Mesothelial cell of epicardium (in vitro differentiated cells): ENCODE data around the gene OXER1. TPM values are rescaled to one million over a fixed set of nuclear protein-coding genes. Genes with fewer than 3 reads are reported as not detected.

Experiments
- DNase-seq, 2 experiments: peaks; one replicate each; pipeline ENCODE4 v3.0.0; 2021; ENCODE audit warnings: low spot score in 2 of 2; ENCODE audit not compliant: unreplicated experiment in 2 of 2
- H3K27ac Mint-ChIP-seq: 2 replicates; pipeline ENCODE4 v1.8.0; 2021; ENCODE audit warnings: mixed read lengths
- H3K27me3 Mint-ChIP-seq: 2 replicates; pipeline ENCODE4 v1.8.0; 2021; ENCODE audit warnings: low read depth, mixed read lengths
- H3K36me3 Mint-ChIP-seq: 2 replicates; pipeline ENCODE4 v1.8.0; 2021; ENCODE audit warnings: mixed read lengths
- H3K4me1 Mint-ChIP-seq: 2 replicates; pipeline ENCODE4 v1.8.0; 2021; ENCODE audit warnings: mixed read lengths
- H3K4me3 Mint-ChIP-seq: 2 replicates; pipeline ENCODE4 v1.8.0; 2021; ENCODE audit warnings: mild to moderate bottlenecking, moderate library complexity, mixed read lengths
- H3K9me3 Mint-ChIP-seq: 2 replicates; pipeline ENCODE4 v1.8.0; 2021; ENCODE audit warnings: mixed read lengths
- CTCF ChIP-seq: fragments of 200-600 bp; sonication (generic); IDR thresholded peaks from one replicate; pipeline ENCODE4 v1.5.0; 2021; ENCODE audit warnings: antibody characterized with exemption; ENCODE audit not compliant: unreplicated experiment
- total RNA-seq: library from RNA; stranded (reverse); gene quantifications from 3 replicates; pipeline ENCODE4 v1.2.1, GENCODE V29; 2021

Gene OXER1
- total RNA-seq, 1 donor from 2014 or later, result 7.5 TPM

DNA sequence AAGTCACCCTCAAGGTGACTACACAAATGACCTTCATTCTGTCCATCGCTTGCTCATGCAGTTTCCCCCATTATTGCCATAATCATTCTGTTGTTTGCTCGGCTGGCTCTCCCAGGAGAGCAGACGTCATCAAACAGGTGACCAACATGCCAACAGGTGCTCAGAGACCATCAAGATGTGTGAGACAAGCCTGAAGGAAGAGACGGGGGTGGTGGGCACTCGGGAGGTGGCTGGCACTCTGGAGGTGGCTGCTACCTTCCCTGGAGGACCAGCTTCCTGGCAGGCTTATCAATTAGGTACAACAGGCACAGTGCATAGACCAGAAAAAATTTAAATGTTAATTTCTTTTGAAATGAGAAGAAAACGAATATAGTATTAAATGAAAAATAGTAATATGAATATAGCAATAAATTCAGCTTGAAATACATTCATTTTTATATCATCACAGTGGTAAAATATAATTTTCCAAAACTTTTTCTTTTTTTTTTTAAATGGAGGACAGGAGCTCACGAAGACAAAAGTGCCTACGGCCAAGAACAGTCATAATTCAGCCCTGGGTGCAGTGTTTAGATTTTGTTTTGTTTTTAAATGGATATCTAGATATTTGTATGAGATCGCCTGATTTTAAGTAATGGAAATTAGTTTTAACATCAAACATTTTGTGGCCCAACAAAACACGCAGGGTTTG, 45.3 kb upstream of the OXER1 start:
- Mint-ChIP-seq H3K36me3 (peaks cover 2% of the 10 kb centered on the region), H3K4me1 (peaks cover 26% of the 10 kb centered on the region), H3K4me3 (peak overlapping the region; percentile 67), H3K9me3 (peaks cover 9% of the 10 kb centered on the region), H3K27ac (peak overlapping the region; percentile 96), H3K27me3 (no peaks in the 10 kb centered on the region)
- DNase-seq, result peak in 1 of 2 experiments; percentile 35
- TF ChIP-seq CTCF, result peak; percentile 2

DNA sequence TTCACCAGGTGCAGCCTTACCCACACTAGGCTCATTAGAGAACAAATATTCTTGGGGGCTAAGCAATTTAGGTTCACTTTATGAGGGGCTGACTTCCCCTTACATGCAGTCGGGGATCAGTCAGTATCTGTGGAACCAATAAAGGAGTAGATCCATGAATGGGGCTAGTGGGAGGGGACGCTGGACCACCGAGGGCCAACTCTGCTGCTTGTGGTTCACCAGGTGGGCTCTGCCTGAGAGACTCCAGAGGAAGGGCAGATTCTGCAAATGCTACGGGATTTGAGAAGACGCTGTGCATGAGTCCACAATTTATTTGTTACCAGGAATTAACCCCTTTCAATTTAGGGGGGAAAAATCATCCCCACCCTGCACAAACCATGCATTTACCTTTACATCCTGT, 44.4 kb upstream of the OXER1 start:
- no peaks in the 10 kb centered on the region for H3K27me3 Mint-ChIP-seq
- no peak for TF ChIP-seq CTCF
- H3K9me3 Mint-ChIP-seq, result peaks cover 3% of the 10 kb centered on the region
- H3K4me1 Mint-ChIP-seq, result peaks cover 26% of the 10 kb centered on the region
- no peaks in the 10 kb centered on the region for H3K36me3 Mint-ChIP-seq
- peak overlapping the region; percentile 23 for H3K4me3 Mint-ChIP-seq
- DNase-seq, result no peak
- H3K27ac Mint-ChIP-seq, result peak overlapping the region; percentile 21

GRCh38 chr2:42806786-42807185, 42.9 kb upstream of the OXER1 start:
- no peaks in the 10 kb centered on the region for H3K27me3 Mint-ChIP-seq
- no peak for DNase-seq
- no peak overlapping the region for H3K27ac Mint-ChIP-seq
- H3K4me3 Mint-ChIP-seq, result no peak overlapping the region
- no peaks in the 10 kb centered on the region for H3K9me3 Mint-ChIP-seq
- no peak for TF ChIP-seq CTCF
- no peaks in the 10 kb centered on the region for H3K36me3 Mint-ChIP-seq
- peaks cover 24% of the 10 kb centered on the region for H3K4me1 Mint-ChIP-seq

GRCh38 chr2:42804891-42805290, 41.0 kb upstream of the OXER1 start:
- no peak for DNase-seq
- TF ChIP-seq CTCF, result no peak
- no peak overlapping the region for H3K4me3 Mint-ChIP-seq
- no peaks in the 10 kb centered on the region for H3K27me3 Mint-ChIP-seq
- H3K36me3 Mint-ChIP-seq, result no peaks in the 10 kb centered on the region
- peaks cover 15% of the 10 kb centered on the region for H3K4me1 Mint-ChIP-seq
- peaks cover under 1% of the 10 kb centered on the region for H3K9me3 Mint-ChIP-seq
- no peak overlapping the region for H3K27ac Mint-ChIP-seq

- H3K9me3 Mint-ChIP-seq, result peaks cover 5% of the 10 kb centered on the region
- no peak overlapping the region for H3K4me3 Mint-ChIP-seq
- no peaks in the 10 kb centered on the region for H3K36me3 Mint-ChIP-seq
- H3K4me1 Mint-ChIP-seq, result peaks cover 13% of the 10 kb centered on the region
- H3K27me3 Mint-ChIP-seq, result no peaks in the 10 kb centered on the region
- DNase-seq, result no peak
- TF ChIP-seq CTCF, result no peak
- H3K27ac Mint-ChIP-seq, result no peak overlapping the region
These were observed 40.4 kb upstream of the OXER1 start for GRCh38 chr2:42804338-42804737.
